KMS-11 (cell line): ENCODE measurements around the gene ELF1.
A peak's percentile ranks its signal among the peaks of the same experiment; 100 is the strongest.

Experiments used
- H2AFZ ChIP-seq: fragments of 200-600 bp; sonication (generic); 2 replicates; pipeline ENCODE4 v1.6.1; 2016; ENCODE audit warnings: antibody characterized with exemption, mixed run types, low read depth
- H3K27ac ChIP-seq: fragments of 200-600 bp; sonication (generic); 2 replicates; pipeline ENCODE4 v1.6.1; 2016; ENCODE audit warnings: mild to moderate bottlenecking, mixed run types
- H3K27me3 ChIP-seq: fragments of 200-600 bp; sonication (generic); 2 replicates; pipeline ENCODE4 v1.6.1; 2017; ENCODE audit warnings: mild to moderate bottlenecking, low read depth, mixed run types, moderate library complexity; ENCODE audit not compliant: insufficient read depth
- H3K36me3 ChIP-seq: fragments of 200-600 bp; sonication (generic); 2 replicates; pipeline ENCODE4 v1.6.1; 2017; ENCODE audit warnings: mild to moderate bottlenecking, mixed run types; ENCODE audit not compliant: insufficient read depth
- H3K4me1 ChIP-seq: fragments of 200-600 bp; sonication (generic); 2 replicates; pipeline ENCODE4 v1.6.1; 2016; ENCODE audit warnings: mild to moderate bottlenecking, low read depth, mixed run types; ENCODE audit not compliant: poor library complexity, severe bottlenecking
- H3K4me2 ChIP-seq: fragments of 200-600 bp; sonication (generic); 2 replicates; pipeline ENCODE4 v1.7.0; 2016; ENCODE audit warnings: mild to moderate bottlenecking, mixed run types
- H3K4me3 ChIP-seq: fragments of 200-600 bp; sonication (generic); IDR thresholded peaks from 2 replicates; pipeline ENCODE4 v1.6.1; 2017; ENCODE audit warnings: low read depth, low read length, mixed read lengths; ENCODE audit not compliant: insufficient read depth
- H3K79me2 ChIP-seq: fragments of 200-600 bp; sonication (generic); 2 replicates; pipeline ENCODE4 v1.6.1; 2016; ENCODE audit warnings: low read depth, mixed run types; ENCODE audit not compliant: insufficient read depth
- H3K9ac ChIP-seq: fragments of 200-600 bp; sonication (generic); 2 replicates; pipeline ENCODE4 v1.6.1; 2016; ENCODE audit warnings: mild to moderate bottlenecking, mixed run types
- H4K20me1 ChIP-seq: fragments of 200-600 bp; sonication (generic); 2 replicates; pipeline ENCODE4 v1.6.1; 2016; ENCODE audit warnings: mild to moderate bottlenecking, mixed run types; ENCODE audit not compliant: insufficient read depth
- CTCF ChIP-seq: fragments of 200-600 bp; sonication (generic); conservative IDR thresholded peaks from 2 replicates; pipeline ENCODE4 v1.6.1; 2017; ENCODE audit warnings: low read depth, mild to moderate bottlenecking, antibody characterized with exemption, low read length, moderate library complexity, mixed read lengths

ELF1 gene

GRCh38 chr13:41061075-41061913 lies 42.2 kb upstream of the ELF1 start, which contains the start of gene WBP4:
WBP4 (plus strand) TSS chr13:41061509; CDS start chr13:41061674, 165 bp downstream.
- Histone ChIP-seq H3K4me3 (no peak within 1 kb of the TSS), H3K4me1 (peaks cover 41% of the 10 kb centered on the region), H3K36me3 (no peaks in the 10 kb centered on the region), H3K9ac (peak within 1 kb of the TSS; percentile 88), H3K27me3 (no peaks in the 10 kb centered on the region), H3K4me2 (peak within 1 kb of the TSS; percentile 87), H3K27ac (peak within 1 kb of the TSS; percentile 95), H3K79me2 (peaks cover 75% of the 10 kb centered on the region), H2AFZ (peak within 1 kb of the TSS; percentile 69), H4K20me1 (no peaks in the 10 kb centered on the region)
- TF ChIP-seq CTCF, result no peak

- Histone ChIP-seq H3K27ac (peak overlapping the region; percentile 95), H3K9ac (peak overlapping the region; percentile 88), H3K36me3 (no peaks in the 10 kb centered on the region), H4K20me1 (no peaks in the 10 kb centered on the region), H3K79me2 (peaks cover 81% of the 10 kb centered on the region), H3K4me2 (peak overlapping the region; percentile 33; the same call in 1 of the 2 replicates), H3K4me1 (peaks cover 45% of the 10 kb centered on the region), H3K27me3 (no peaks in the 10 kb centered on the region), H2AFZ (peak overlapping the region; percentile 69; the same call in 1 of the 2 replicates), H3K4me3 (no peak overlapping the region)
- TF ChIP-seq CTCF, result no peak
These were observed 41.6 kb upstream of the ELF1 start for GRCh38 chr13:41060724-41061074.

GRCh38 chr13:41060082-41060723 lies 41.1 kb upstream of the ELF1 start:
- H3K4me2 ChIP-seq, result peak overlapping the region; percentile 80
- no peak overlapping the region for H3K4me3 ChIP-seq
- H3K79me2 ChIP-seq, result peaks cover 86% of the 10 kb centered on the region
- no peaks in the 10 kb centered on the region for H3K27me3 ChIP-seq
- H3K9ac ChIP-seq, result peak overlapping the region; percentile 88
- peak overlapping the region; percentile 95 for H3K27ac ChIP-seq
- peak overlapping the region; percentile 61 for H2AFZ ChIP-seq
- no peaks in the 10 kb centered on the region for H3K36me3 ChIP-seq
- H4K20me1 ChIP-seq, result no peaks in the 10 kb centered on the region
- TF ChIP-seq CTCF, result peak; percentile 26; the same call in 1 of the 2 replicates
- peaks cover 49% of the 10 kb centered on the region for H3K4me1 ChIP-seq

GRCh38 chr13:41059456-41060081 lies 40.5 kb upstream of the ELF1 start:
- H2AFZ ChIP-seq, result peak overlapping the region; percentile 61
- peak overlapping the region; percentile 88 for H3K9ac ChIP-seq
- peak overlapping the region; percentile 95 for H3K27ac ChIP-seq
- H4K20me1 ChIP-seq, result no peaks in the 10 kb centered on the region
- H3K4me1 ChIP-seq, result peaks cover 51% of the 10 kb centered on the region
- no peaks in the 10 kb centered on the region for H3K36me3 ChIP-seq
- TF ChIP-seq CTCF, result no peak
- no peak overlapping the region for H3K4me3 ChIP-seq
- H3K27me3 ChIP-seq, result no peaks in the 10 kb centered on the region
- H3K4me2 ChIP-seq, result peak overlapping the region; percentile 80
- H3K79me2 ChIP-seq, result peaks cover 88% of the 10 kb centered on the region
